Stimulated activated CD4-positive, alpha-beta T cell treated with anti-CD3 and anti-CD28 coated beads, Interleukin-1b, Interleukin-23, amount 100 ng/mL, for 4 hours (primary cell): ENCODE data around the gene VAMP7.
"Not testable (repeated sequence)": the region's sequence is repeated elsewhere in the genome, so short reads cannot be mapped to it uniquely, and the experiment has no call there.

ENCODE experiments used
- DNase-seq, 2 donors: peaks; one replicate each; pipeline ENCODE4 v3.0.0-alpha.2; 2020; ENCODE audit warnings: low read depth in 2 of 2

Gene VAMP7, protein sequence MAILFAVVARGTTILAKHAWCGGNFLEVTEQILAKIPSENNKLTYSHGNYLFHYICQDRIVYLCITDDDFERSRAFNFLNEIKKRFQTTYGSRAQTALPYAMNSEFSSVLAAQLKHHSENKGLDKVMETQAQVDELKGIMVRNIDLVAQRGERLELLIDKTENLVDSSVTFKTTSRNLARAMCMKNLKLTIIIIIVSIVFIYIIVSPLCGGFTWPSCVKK

DNA sequence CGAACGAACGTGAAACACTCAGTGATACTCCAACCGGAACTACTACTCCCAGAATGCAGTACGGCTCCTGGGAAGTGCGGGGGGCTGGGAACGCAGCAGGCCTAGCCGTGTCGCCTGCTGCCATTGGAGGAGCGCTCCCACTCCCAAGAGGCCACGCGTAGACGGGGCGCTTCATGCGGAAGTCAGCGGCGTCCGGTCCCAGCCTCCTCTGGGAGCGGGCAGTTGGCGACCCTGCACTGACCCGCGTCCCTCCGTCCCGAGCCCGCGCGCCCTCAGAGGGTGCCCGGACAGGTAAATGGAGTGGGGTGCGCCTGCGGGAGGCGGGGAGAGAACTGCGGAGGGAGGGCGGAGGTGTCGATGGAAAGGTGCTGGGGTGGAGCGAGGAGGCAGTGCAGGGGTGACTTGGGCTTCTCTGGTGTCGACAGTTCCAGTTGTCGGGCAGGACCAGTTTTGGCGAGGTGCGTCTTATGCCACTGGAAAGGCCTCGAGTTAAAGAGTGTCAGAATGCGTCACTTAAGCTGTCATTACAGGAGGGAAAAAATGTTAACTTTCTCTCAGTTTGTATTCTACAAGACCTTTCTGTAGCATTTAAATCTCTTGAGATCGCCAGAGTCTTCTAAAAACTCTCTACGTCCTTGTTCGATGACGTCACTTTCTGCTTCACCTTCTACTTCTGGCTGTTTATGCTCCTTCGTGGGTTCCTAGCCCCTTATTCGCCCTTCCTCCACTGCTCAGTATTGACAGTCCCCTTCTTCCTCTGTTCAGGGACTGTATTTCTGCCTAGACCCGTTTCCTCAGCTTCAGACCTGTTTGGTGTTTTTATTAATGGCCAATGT is at the start of gene VAMP7:
VAMP7 (plus strand) TSS at position 188 of the 836 bp plus-strand sequence. CDS start 8,122 bp downstream, outside the sequence.
- DNase-seq: peak; percentile 55 to 62

DNA sequence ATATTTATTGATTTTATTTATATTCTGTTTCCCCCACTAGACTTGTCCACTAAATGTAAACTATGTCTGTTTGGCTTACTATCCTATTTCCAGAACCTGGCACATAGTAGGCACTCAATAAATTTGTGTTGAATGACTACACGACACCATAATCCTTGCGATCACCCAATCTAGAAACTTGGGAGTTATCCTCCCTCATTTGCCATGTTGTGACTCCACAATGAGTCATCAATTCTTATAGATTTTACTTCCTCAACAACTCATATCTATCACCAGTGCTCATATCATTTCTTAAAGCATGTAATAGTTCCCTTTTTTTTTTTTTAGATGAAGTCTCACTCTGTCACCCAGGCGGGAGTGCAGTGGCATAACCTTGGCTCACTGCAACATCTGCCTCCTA is 39.9 kb upstream of the VAMP7 start:
- DNase-seq: no peak

DNA sequence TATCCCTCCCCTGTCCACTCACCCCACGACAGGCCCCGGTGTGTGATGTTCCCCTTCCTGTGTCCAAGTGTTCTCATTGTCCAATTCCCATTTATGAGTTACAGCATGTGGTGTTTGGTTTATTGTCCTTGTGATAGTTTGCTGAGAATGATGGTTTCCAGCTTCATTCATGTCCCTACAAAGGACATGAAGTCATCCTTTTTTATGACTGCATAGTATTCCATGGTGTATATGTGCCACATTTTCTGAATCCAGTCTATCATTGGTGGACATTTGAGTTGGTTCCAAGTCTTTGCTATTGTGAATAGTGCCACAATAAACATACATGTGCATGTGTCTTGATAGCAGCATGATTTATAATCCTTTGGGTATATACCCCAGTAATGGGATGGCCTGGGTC is 29.4 kb upstream of the VAMP7 start:
- not testable (repeated sequence) for DNase-seq

DNA sequence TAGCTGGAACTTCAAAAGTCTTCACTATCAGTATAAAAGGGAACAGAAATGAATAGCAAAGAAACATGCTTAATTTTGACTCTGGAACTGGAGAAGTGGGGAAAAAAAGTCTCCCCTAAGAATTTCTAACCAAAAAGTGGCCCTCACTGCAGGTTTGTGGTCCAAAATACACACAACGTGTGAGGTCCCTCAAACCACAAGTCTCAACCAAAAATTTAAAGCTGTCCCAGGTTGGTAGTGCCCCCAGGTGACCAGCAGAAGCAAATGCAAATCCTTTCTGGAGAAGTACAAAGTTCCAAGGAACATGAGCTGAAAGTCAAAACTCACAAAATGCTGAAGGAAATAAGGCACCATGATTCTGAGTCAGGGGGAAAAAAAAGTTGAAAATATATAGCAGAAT is 23.6 kb upstream of the VAMP7 start:
- no peak for DNase-seq

DNA sequence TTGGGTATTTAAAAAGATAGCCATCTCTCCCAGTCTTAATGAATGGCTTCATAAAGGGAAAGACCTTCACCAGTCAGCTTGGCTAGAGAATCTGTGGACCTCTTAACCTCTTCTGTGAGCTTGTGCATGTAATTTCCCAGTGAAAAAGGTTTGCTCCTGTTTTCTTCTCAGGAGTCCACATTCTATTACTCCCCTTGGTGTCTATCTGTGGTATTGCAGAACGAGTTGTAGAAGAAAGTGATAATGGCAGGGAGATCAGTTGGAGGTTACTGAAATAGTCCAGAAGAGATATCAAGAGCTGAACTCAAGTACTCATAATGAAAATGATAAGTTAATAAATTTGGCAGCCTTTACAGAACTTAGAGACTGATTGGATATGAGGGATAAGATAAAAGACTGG is 16.5 kb upstream of the VAMP7 start:
- no peak for DNase-seq

DNA sequence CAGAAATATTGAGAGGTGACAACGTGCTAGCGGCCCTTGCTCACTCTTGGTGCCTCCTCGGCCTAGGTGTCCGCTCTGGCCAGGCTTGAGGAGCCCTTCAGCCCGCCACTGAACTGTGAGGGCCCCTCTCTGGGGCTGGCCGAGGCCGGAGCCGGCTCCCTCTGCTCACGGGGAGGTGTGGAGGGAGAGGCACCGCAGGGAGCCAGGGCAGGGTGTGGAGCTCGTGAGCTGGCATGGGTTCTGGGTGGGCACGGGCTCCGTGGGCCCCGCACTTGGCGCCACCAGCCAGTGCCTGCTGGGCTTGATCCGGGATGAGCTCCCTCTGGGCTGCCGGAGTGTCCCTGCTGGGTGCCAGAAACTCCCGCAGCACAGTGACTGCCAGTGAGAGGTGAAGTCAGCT is 16.0 kb upstream of the VAMP7 start:
- no peak for DNase-seq

DNA sequence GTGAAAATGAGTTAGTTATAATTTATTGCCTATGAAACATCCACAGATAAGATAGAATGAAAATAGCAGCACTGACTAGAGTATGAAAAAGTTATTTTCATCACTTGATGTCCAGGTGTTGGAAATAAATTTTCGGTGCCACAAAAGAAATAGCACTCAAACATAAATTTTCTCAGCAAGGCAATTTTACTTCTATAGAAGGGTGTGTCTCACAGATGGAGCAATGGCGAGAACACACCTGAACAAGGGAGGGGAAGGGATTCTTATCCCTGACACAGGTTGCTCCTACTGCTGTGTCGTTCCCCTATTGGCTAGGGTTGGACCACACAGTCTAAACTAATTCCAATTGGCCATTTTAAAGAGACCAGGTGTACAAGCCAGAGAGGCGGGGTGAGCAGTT is 13.3 kb upstream of the VAMP7 start:
- no peak for DNase-seq

DNA sequence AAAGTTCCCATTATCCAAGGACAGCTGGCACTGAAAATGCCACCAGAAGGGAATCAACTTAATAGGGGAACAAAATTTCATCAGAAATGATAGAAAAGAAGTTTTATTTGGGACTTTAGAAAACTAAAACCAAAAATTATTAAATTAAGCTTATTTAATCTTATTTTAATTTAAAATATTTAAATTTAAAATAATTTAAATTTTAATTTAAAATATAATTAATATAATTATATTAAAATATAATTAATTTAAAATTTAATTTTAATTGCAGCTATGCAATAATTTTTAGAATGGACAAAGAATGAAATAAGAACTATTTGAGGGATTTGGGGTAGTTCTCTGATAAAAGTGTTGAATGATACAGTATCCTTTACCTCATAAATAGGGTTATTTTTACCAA is 10.2 kb upstream of the VAMP7 start:
- no peak for DNase-seq

DNA sequence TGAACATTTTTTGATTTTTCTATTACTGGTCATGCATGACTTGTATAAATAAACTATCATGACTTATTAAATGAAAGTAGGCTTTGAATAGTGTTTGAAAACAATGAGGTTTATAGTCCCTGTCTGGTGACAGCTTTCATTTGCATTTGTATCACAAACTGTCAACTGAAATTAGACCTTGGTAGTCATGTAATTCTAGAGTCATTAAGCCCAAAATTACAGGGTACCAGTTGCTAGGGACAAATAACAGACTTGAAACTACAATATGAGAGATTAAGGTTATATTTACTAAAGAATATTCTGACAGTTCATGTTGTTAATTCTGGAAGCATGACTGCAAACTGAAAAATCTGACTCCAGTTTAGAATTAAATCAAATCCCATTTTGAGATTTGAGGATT is 9.2 kb upstream of the VAMP7 start:
- no peak for DNase-seq

DNA sequence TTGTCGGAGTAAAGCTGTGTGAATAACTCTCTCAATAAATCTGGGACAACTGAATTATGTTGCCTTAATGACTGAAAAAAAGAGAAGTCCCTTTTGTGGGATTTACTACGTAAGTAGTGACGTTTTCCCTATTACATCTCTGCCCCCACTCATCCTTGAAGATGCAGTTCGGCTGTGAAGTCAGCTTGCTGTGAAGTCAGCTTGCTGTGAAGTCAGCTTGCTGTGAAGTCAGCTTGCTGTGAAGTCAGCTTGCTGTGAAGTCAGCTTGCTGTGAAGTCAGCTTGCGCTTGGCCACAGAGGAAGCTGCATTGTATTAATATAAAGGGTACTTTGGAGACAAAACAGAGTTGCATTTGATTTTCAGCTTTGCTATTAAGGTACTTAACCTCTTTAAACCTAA is 8.0 kb upstream of the VAMP7 start:
- no peak for DNase-seq

DNA sequence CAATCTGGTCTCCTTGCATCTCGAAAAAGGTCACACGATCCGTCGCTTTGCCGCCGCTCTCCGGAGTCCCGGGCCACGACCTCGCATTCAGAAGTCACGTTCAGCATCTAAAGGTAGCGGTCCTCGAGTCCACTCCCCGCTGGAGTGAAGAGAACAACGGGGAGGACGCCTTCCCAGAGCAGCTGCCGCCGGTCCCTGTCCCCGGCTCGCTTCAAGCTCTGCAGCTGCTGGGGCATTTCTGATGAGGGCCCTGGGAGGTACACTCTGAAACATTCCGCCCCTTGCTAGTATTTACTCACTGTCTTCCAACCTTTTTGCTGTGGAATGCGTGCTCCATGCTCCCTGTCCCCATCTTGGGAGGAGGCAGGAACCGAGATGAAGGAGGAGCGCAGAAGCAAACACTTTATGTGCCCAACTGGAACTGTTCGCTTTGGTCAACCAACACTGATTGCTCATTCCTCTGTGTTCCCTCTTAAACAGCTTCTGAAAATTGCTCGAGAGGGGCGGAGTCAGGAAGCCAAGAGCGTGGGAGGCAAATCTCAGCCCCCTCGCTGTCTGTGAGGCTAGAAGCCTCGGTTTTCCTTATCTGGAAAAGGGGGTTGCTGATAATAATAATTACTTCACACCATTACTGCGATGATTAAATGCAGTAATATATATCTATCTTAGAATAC is 6.4 kb upstream of the VAMP7 start:
- no peak for DNase-seq

DNA sequence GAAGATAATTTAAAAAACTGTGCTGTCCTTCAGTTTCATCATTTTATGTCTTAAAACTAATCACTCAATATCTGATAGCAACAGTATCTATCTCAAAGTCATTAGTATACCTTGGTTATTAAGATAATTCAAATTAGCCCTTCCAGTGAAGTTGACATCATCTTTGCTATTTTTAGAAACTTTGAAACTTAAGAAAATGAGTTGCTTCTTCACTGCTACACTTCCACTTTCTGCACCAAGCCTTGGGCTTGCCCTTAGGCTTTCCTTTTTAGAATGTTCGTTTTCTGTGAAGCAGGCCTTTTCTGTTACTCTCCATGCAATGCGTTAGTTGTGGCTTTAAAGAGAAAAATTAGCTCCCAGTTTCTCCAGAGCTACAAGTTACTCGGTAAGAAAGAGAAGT is 4.4 kb upstream of the VAMP7 start:
- no peak for DNase-seq

DNA sequence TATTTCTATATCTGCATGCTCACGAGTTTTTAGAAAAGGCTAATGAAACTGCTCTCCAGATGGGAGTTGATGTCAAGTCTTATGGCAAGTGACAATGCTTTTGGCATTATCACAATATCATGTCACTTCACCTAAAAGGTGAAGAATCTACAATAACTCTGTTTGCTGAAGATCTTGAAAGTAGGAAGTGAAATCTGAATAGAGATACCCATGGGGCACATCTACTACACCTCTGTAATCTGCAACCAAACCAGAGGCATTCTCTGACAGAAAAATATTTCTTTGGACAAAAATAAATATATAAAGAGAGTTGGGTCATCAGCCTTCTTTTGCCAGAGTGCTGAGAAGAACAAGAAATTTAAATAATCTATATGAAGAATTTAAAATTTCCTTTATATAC is 3.9 kb upstream of the VAMP7 start:
- no peak for DNase-seq

DNA sequence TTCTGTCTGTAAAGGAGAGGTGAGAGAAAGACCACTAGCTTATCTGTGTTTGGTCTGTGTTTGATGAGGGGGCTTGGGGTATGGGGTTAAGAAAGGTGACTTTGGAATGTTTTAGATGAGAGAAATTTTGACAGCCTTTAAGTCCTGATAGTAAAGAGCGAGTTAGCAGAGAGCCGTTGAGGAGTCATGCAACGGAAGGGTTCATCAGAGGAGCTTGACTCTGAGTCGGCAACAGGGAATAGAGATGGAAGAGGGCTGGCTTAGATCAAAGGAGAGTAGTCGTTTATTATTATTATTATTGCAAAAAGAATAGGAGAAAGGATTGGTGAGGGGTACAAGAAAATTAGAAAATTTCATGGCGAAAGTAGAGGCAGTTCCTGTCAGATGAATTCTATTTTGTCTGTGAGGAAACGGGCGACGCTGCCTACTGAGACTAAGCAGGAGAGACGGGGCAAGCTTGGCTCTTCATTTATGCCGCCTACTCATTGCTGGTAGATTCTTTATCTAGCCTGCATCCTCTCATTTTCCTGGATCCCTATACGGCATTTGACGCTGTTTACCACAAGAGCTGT is 473 bp upstream of the VAMP7 start:
- no peak for DNase-seq

DNA sequence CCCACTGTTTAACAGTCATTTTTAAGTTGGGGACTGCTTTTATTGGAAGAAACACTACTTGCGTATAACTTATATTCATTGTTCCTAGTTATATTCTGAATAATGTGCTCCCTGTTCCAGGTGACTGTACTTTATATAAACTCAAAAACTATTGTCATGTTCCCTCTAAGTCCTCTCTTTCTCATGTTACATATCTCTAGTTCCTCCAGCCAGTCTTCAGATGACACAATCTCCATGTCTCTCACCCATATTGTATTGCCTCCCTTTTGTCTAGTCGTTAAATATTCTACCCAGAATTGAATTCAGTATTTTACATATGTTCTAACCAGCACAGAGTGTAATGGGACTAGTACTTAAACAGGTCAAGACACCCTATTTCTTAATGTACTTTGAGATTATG is 5.3 kb downstream of the VAMP7 start:
- DNase-seq: no peak

DNA sequence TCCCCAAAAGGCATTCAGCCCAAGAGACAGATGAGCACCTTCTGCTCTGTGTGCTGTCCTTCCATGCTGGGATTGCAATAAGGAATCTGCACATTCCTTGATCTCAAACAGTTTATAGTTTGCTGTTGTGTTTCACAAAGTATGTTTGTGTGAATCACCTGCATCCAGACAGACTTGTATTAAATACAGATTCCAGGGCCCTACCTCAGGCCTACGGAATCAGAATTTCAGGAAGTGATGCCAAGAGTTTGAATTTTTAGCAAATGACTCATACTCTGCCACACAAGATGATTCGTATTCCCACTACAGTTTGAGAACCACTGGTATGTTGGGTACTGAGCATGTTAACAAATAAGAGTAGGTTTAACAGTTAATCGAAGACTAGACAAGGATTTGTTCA is 7.0 kb downstream of the VAMP7 start:
- DNase-seq: no peak

DNA sequence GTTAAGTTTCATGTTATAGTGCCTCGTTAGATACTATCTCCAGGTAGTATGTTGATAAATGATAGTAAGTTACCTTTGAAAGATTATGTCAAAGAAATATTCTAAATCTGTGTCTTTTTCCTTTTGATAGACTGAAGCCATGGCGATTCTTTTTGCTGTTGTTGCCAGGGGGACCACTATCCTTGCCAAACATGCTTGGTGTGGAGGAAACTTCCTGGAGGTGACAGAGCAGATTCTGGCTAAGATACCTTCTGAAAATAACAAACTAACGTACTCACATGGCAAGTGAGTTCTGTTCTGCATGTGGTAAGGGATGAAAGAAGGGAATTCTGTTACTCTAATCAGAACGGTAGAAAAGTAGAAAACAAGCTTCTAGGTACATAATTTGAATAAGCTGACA is 8.2 kb downstream of the VAMP7 start:
- no peak for DNase-seq

DNA sequence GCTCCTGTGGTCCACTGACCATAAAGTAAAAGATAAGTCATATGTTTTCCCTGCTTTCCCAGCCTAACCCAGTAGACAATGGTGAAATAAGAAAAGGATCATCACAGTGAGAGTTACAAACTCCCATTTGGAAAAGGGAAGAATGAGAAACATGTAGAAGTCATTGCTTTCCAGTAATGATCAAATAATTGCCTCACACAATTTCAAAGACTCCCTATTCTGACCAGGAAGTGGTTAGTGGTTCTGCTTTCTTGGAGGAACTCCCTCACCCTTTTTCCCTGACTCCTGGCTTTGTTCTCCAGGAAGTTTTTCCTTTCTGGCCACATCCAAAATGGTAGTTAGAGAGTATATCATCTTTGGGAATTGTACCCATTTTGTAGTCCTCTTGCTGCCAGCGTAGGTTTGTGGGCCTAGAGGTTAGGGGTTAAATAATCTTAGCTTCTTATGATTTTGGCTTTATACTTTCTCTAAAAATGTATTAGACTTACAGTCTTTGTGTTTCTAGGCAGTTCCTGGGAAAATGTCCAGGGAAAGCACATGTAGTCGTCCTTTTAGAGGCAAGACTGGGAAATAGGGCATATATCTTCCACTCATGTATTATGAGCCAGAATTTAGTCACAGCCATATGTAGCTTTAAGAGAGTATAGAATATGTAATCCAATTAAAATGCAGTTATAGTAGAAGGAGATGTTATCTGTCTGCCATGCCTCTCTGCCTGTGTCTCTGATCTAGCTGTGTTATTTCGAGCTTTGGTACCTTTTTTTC is 10.5 kb downstream of the VAMP7 start:
- no peak for DNase-seq

DNA sequence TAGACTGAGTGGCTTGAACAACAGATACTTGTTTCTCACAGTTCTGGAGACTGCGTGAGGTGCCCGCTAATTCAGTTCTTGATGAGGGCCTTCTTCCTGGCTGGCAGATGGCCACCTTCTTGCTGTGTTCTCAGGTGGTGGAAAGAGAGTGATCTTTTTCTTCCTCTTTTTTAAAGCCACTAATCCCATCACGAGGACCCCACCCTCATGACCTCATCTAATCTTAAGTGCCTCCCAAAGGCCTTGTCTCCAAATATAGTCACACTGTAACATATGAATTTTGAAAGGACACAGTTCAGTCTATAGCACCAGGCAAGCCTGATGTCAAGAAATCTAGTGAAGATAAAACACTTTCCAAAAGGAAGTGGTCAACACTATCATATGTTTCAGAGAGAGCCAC is 12.4 kb downstream of the VAMP7 start:
- DNase-seq: no peak

DNA sequence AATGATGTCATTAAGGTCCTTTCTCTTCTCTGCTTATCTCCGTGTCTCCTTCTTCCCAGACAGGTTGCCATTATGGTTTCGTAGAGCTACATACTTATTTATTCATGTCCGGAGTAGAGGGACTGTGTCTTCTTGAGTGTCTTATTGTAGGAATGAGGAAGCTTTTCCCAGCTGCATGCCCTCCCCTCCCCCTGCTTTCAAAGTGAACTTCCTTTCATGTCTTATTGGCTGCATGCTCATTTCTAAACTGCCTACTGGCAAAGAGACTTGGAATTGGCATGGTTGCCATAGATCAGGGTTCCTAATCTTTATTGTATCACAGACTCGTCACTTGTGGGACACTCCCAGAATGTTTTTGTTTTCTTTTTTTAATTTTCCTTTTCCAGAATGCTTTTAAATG is 15.4 kb downstream of the VAMP7 start:
- DNase-seq: no peak

DNA sequence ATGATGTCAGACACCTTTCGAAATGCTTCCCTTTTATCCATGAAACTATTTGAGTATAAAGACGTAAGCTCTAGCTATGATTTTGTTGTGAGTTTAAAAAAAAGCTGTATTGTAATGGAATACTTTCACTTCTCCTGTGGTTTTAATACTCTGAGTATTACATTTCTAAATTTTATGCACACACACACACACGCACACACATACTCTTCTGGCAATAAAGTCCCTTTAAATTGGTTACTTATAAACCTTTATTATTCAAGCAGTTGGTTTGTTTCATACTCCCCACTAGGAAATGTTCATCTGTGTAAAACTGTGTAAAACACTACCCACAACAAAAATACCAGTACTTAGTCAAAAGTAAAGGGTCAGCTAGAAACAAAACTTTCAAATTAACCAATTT is 18.2 kb downstream of the VAMP7 start:
- DNase-seq: no peak

DNA sequence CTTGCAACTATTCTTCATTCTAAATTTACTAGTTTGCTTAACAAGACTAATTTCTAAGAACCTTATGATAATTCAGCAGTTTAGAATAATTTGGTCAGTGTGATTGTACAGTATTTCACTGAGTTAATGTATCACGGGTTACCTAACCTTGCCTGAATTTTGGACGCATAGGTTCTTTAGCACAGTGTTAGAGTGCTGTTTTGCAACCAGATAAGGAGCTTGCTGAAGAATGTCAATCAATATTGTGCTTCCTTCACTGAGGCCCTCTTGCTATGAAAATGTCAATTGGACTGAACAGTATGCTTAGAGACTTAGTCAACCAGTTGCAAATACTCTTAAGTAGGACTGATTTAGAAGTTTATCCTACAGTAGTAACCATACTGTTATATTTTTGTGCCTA is 19.6 kb downstream of the VAMP7 start:
- DNase-seq: no peak
